Heart right ventricle (tissue), 16 donors: ENCODE data around the gene EPN3. TPM values are rescaled to one million over a fixed set of nuclear protein-coding genes. Genes with fewer than 3 reads are reported as not detected.

Experiments
- ATAC-seq, 8 donors: fragments of 200-7000 bp; cut with Tn5 transposase; one replicate each; pipeline ENCODE4 v1.9.1; 2020; ENCODE audit warnings: mild to moderate bottlenecking in 8 of 8, moderate library complexity in 8 of 8, moderate number of reproducible peaks in 1 of 8
- DNase-seq, 2 donors: peaks; one replicate each; pipeline ENCODE4 v3.0.0-alpha.2; 2020
- H3K27ac ChIP-seq, 10 donors: fragments of 200-600 bp; sonication (generic) in 2 of 10; one replicate each; pipeline versions ENCODE4 v1.5.0 to v1.8.0; 2020 to 2022; ENCODE audit warnings: mild to moderate bottlenecking in 3 of 10
- H3K27me3 ChIP-seq, 7 donors: fragments of 200-600 bp; one replicate each; pipeline ENCODE4 v1.8.0; 2021 to 2022; ENCODE audit warnings: mild to moderate bottlenecking in 2 of 7
- H3K36me3 ChIP-seq, 9 donors: fragments of 200-600 bp; sonication (generic) in 1 of 9; one replicate each; pipeline versions ENCODE4 v1.5.0 to v1.8.0; 2020 to 2022; ENCODE audit warnings: mild to moderate bottlenecking in 2 of 9
- H3K4me1 ChIP-seq, 9 donors: fragments of 200-600 bp; sonication (generic) in 1 of 9; one replicate each; pipeline versions ENCODE4 v1.5.0 to v1.8.0; 2020 to 2022; ENCODE audit warnings: mild to moderate bottlenecking in 4 of 9
- H3K4me3 ChIP-seq, 10 donors: fragments of 200-600 bp; sonication (generic) in 2 of 10; one replicate each; pipeline versions ENCODE4 v1.5.0 to v1.8.0; 2020 to 2022; ENCODE audit warnings: mild to moderate bottlenecking in 7 of 10, moderate library complexity in 2 of 10
- H3K9me3 ChIP-seq, 11 donors: fragments of 200-600 bp in 10 of 11; sonication (generic) in 2 of 11; one replicate each; pipeline versions ENCODE4 v1.5.0 to v1.8.0; 2013 to 2022; ENCODE audit warnings: mild to moderate bottlenecking in 2 of 11, control low read depth in 1 of 11, moderate library complexity in 1 of 11
- whole genome bisulfite sequencing, 2 donors: extraction: QIAGEN DNeasy Blood & Tissue Kit; methylation state at CpG; one replicate each; pipeline ENCODE4 v1.1.7; 2013; ENCODE audit warnings: inconsistent platforms in 1 of 2; 5-methylcytosine and 5-hydroxymethylcytosine counted together
- intact Hi-C, 10 donors: fragments of 100-400 bp; cut with DNase I; formaldehyde crosslinking; loops; one replicate each; pipeline versions ENCODE4 v1.11.1 to v1.14.2; 2022
- polyA plus RNA-seq, 2 donors: library from polyadenylated mRNA; stranded (reverse); fragments of 200-250 nt; gene quantifications; one replicate each; pipeline ENCODE4 v1.2.3, GENCODE V29; 2013
- total RNA-seq, 10 donors: library from RNA; stranded (reverse); fragmentation: NEBNext Ultra II Directional in 3 of 10; extraction: Animal tissue kit (Norgen Biotek cat#: 25700) in 3 of 10; gene quantifications; one replicate each; pipeline versions ENCODE4 v1.2.1 to v1.2.4, GENCODE V29; 2021 to 2023
- TF ChIP-seq, protein P1 (sequence below), 9 donors: fragments of 200-600 bp; sonication (generic) in 2 of 9; IDR thresholded peaks; one replicate each; pipeline versions ENCODE4 v1.5.0 to v1.8.0; 2021 to 2022; ENCODE audit warnings: antibody characterized with exemption in 9 of 9, mild to moderate bottlenecking in 5 of 9, moderate library complexity in 1 of 9
- donor health status: Arrhythmogenic right ventricular cardiomyopathy.
- donor health status: ischemic (EF 13 %, LVEDD 7.1; RV severe dilation, severe dysfunction).
- donor health status: healthy with polysubstance abuse.
- donor health status: DM: no; HTN: yes; CAD: no.
- donor health status: DM: no; HTN: no; CAD: no.
- donor health status: ischemic (EF 25% LVEDD 6.9; RV normal size, moderate dysfunction).
- donor health status: ischemic (EF 25% LVEDD 5.7; RV mildly dilated, moderate dysfunction).
- donor health status: healthy.
- donor health status: DM: yes; HTN: yes; CAD: no.
- donor health status: Ischemic cardiomyopathy.
- donor health status: ischemic (EF 35%, LVEDD 5.7; RV mildly dilated, moderate dysfunction).
- donor health status: nonischemic (EF 11% LVEDD 7.7; RV severe dilation, severe dysfunction).
- donor health status: DM: yes; HTN: yes; CAD: no.
- donor health status: PGD.
- donor health status: ischemic (EF 29% LVEDD 5.4; RV normal size, mild dysfunction).
- donor health status: nonischemic (EF 23%, LVEDD 6.1; RV moderate dilation, normal function).

EPN3 gene
- total and polyA plus RNA-seq, 12 donors, result 3.0 to 21.5 (median 10.1) TPM

DNA sequence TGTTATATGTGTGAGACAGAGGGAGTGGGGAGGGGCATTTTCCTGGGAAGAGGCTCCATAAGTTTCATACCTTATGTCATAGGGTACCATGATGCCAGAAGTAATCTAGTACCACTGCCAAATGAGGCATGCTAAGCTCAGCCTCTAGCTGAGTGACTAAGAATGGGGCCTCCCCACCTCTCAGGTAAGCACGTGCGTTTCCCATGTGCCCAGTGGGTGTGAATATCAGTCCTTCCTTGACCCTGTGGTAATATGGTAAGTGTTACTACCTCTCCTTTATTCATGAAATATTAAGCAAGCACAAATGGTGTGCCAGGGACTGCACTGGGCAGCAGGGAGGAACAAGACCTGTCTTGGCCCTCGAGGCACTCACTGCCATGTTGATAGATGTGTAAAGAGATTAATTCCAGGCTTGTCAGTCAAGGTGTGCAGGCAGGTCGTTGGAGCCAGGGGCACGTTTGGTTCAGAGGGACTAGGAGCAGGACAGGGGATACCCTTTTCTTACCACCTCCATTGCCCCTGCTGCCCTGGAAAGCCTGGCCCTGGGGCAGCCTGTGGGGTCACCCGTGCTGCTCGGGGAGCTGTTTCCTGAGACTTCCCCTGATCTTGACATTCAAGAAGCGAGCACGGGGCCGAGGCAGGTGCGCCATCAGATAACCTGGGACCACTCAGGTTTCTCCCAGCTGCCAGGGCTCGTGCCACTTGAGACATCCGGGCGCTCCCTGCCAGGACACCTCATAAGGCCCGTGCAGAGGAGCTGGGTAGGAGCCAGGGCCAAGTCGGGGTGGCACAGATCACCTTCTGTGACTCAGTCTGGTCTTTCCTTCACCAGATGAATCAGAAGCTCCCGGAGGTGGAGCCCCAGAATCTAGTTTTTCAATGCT is 45.1 kb upstream of the EPN3 start:
- no peak for ATAC-seq
- no peak for DNase-seq
- 88 to 89% methylated on average over 17 of the region's 17 CpGs for WGBS, 2 donors
- TF ChIP-seq, protein P1, sequence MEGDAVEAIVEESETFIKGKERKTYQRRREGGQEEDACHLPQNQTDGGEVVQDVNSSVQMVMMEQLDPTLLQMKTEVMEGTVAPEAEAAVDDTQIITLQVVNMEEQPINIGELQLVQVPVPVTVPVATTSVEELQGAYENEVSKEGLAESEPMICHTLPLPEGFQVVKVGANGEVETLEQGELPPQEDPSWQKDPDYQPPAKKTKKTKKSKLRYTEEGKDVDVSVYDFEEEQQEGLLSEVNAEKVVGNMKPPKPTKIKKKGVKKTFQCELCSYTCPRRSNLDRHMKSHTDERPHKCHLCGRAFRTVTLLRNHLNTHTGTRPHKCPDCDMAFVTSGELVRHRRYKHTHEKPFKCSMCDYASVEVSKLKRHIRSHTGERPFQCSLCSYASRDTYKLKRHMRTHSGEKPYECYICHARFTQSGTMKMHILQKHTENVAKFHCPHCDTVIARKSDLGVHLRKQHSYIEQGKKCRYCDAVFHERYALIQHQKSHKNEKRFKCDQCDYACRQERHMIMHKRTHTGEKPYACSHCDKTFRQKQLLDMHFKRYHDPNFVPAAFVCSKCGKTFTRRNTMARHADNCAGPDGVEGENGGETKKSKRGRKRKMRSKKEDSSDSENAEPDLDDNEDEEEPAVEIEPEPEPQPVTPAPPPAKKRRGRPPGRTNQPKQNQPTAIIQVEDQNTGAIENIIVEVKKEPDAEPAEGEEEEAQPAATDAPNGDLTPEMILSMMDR (IDR thresholded peaks at IDR 0.05), result no peak
- intact Hi-C loops, result loop anchor here in 8 of 10 donors (5.0 to 10.0 kb wide), 6 partner anchors 47 to 207 kb away; partner anchors contain the start of gene EPN3 (in 1 of the 8)
- Histone ChIP-seq H3K4me1 (peaks cover 2 to 9% (median 7%) of the 10 kb centered on the region in 9 donors), H3K9me3 (no peaks in the 10 kb centered on the region), H3K36me3 (peaks cover 0 to 50% (median 22%) of the 10 kb centered on the region in 9 donors), H3K27ac (no peak overlapping the region), H3K4me3 (no peak overlapping the region), H3K27me3 (no peaks in the 10 kb centered on the region)

DNA sequence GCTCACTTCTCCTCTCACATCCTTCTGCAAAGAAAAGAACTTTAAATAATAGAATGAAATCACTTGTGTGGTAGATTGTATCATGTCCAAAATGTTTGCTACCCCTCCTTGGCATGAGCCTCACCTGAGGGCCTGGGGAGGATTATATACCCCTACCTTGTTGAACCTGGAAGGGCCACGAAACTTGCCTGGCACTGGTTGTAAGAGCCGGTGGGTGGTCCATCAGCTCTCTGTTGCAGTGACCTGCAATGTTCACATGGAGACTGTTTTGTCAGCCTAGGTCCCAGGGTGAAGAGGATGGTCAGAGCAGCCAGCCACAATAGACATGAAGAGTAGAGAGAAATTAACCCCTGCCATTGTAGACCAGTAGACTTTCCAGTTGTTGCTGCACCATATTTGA is 43.7 kb upstream of the EPN3 start:
- no peak overlapping the region for H3K4me3 ChIP-seq
- DNase-seq (no peak), ATAC-seq (no peak)
- TF ChIP-seq, protein P1 (IDR thresholded peaks at IDR 0.05), result no peak
- H3K36me3 ChIP-seq, result peaks cover 0 to 39% (median 14%) of the 10 kb centered on the region in 9 donors
- 95 to 96% methylated on average over 2 of the region's 2 CpGs for WGBS, 2 donors
- H3K4me1 ChIP-seq, result no peaks in the 10 kb centered on the region
- no peak overlapping the region for H3K27ac ChIP-seq
- no peaks in the 10 kb centered on the region for H3K27me3 ChIP-seq
- intact Hi-C loops, result loop anchor here in 8 of 10 donors (5.0 to 10.0 kb wide), 6 partner anchors 46 to 206 kb away; partner anchors contain the start of gene EPN3 (in 1 of the 8)
- no peaks in the 10 kb centered on the region for H3K9me3 ChIP-seq

DNA sequence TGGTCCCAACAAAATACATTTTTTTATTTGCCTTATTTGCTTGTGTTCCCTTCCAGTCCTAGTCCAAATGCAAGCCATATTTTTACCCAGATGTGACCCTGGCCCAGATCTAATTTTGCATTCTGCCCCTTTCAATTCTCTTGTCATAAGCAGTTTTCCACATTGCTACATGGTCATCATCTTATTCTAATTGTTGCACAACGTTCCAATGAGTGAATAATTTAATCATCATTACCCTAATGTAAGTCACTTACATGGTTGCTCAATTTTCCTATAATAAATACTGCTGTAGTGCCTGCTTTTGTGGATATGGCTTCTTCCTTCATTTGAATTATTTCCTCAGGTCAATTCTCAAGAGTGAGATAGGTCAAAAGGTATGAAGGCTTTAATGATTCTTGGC is 41.0 kb upstream of the EPN3 start:
- Histone ChIP-seq H3K36me3 (peaks cover 0 to 13% (median 0%) of the 10 kb centered on the region in 9 donors), H3K27me3 (no peaks in the 10 kb centered on the region), H3K4me3 (no peak overlapping the region), H3K27ac (no peak overlapping the region), H3K4me1 (no peaks in the 10 kb centered on the region), H3K9me3 (no peaks in the 10 kb centered on the region)
- no peak for ATAC-seq
- WGBS, 2 donors, result 62 to 63% methylated on average over 1 of the region's 1 CpG
- intact Hi-C loops, result no loop called here
- TF ChIP-seq, protein P1 (IDR thresholded peaks at IDR 0.05), result no peak
- no peak for DNase-seq

DNA sequence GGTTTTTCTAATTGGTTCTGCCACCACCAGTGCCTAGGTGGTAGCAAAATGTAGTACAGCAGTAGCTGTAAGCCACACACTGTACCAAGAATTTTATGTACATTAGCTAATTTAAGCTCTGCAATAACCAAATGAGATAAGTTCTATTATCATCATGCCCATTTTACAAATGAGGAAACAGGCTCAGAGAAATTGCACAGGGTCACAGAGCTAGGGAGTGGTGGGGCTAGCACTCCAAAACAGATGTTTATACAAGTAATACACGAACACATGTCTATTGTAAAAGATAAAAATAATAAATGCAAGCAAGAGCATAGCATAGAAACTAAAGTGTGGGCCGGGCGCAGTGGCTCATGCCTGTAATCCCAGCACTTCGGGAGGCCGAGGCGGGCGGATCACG is 40.3 kb upstream of the EPN3 start:
- TF ChIP-seq, protein P1 (IDR thresholded peaks at IDR 0.05), result no peak
- Histone ChIP-seq H3K4me3 (no peak overlapping the region), H3K27me3 (no peaks in the 10 kb centered on the region), H3K36me3 (peaks cover 0 to 6% (median 0%) of the 10 kb centered on the region in 9 donors), H3K27ac (no peak overlapping the region), H3K4me1 (no peaks in the 10 kb centered on the region), H3K9me3 (no peaks in the 10 kb centered on the region)
- intact Hi-C loops, result no loop called here
- 90 to 91% methylated on average over 6 to 7 of the region's 8 CpGs for WGBS, 2 donors
- DNase-seq, result no peak
- ATAC-seq, result no peak
